Muscle layer of colon (tissue), 2 donors: ENCODE results near the gene DPM3.

Experiments
- H3K27ac ChIP-seq: one replicate; pipeline ENCODE4 v1.7.0; 2013; ENCODE audit warnings: low read depth, mild to moderate bottlenecking, low read length, moderate library complexity
- H3K27me3 ChIP-seq, 2 donors: one replicate each; pipeline ENCODE4 v1.7.0; 2013; ENCODE audit warnings: low read length in 2 of 2, mild to moderate bottlenecking in 2 of 2; ENCODE audit not compliant: insufficient read depth in 2 of 2, control insufficient read depth in 1 of 2
- H3K36me3 ChIP-seq: one replicate; pipeline ENCODE4 v1.7.0; 2013; ENCODE audit warnings: mild to moderate bottlenecking, low read length; ENCODE audit not compliant: insufficient read depth
- H3K4me1 ChIP-seq: one replicate; pipeline ENCODE4 v1.7.0; 2013; ENCODE audit warnings: mild to moderate bottlenecking, low read length; ENCODE audit not compliant: insufficient read depth
- H3K4me3 ChIP-seq, 2 donors: one replicate each; pipeline ENCODE4 v1.7.0; 2013; ENCODE audit warnings: low read length in 2 of 2, low read depth in 1 of 2, mild to moderate bottlenecking in 1 of 2, moderate library complexity in 1 of 2
- H3K9ac ChIP-seq: one replicate; pipeline ENCODE4 v1.7.0; 2013; ENCODE audit warnings: low read length
- H3K9me3 ChIP-seq: one replicate; pipeline ENCODE4 v1.7.0; 2013; ENCODE audit warnings: mild to moderate bottlenecking, low read length
- donor health status: abdominal sarcoma.
- donor health status: Adenocarcinoma of cecum.

The DPM3 gene

DNA sequence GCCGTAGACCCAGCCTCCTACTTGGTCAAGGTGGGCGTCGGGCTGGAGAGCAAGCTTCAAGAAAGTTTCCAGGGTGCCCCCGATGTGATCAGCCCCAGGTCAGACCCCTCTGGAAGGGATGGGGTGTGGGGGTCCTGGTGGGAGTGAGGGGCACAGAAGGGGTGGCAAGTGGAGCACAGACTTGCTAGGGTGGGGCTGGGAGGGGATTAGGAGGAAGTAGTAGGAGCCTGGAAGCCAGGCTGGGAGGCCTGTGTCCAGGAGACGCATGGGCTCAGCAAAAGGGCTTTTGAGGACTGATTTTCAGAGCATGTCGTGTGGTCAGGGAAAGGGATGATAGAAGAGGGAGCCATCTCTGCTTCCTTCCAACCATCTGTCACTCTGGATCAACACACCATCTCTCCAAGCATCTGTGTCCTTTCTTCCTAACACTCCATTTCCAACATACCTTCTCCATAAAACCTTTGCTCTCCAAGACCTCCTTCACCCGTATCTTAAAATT lies 41.8 kb upstream of the DPM3 start:
- Histone ChIP-seq H3K27ac (no peak overlapping the region), H3K27me3 (no peaks in the 10 kb centered on the region), H3K9me3 (no peaks in the 10 kb centered on the region), H3K4me3 (no peak overlapping the region), H3K9ac (no peak overlapping the region), H3K36me3 (no peaks in the 10 kb centered on the region), H3K4me1 (peaks cover 3% of the 10 kb centered on the region)

DNA sequence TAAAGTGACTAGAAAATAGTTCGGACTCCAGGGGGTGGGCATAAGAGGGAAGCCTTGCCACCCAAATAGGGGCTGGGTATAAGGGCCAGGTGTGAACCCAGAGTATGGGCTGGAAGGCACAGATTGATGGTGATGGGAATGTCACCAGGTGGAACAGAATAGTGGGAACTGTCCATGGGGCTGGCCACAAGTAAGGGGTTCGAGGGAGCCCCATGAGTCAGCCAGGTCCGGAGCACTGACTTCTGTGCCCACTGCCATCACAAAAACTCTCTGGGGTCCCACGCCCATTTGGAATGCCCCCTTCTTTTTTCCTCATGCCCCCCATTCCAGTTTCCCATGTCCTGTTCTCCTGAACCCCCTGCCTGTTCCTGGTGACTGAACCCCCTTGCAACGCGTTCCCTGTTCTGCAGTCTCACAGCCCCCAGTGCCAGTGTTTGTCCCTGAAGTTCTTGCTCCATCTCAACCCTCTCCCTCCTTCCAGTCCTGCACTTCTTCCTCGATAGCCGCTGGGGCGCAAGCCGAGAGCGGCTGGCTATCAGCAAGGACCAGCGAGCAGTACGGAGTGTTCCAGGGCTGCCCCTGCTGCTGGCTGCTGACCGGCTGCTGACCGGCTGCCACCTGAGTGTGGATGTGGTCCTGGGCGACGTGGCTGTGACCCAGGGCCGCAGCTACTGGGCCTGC lies 41.2 kb upstream of the DPM3 start:
- Histone ChIP-seq H3K27me3 (no peaks in the 10 kb centered on the region), H3K9me3 (no peaks in the 10 kb centered on the region), H3K4me3 (no peak overlapping the region), H3K4me1 (peaks cover 9% of the 10 kb centered on the region), H3K27ac (no peak overlapping the region), H3K9ac (no peak overlapping the region), H3K36me3 (no peaks in the 10 kb centered on the region)

GRCh38 chr1:155179112-155180031 lies 39.0 kb upstream of the DPM3 start:
- H3K9ac ChIP-seq, result no peak overlapping the region
- no peaks in the 10 kb centered on the region for H3K9me3 ChIP-seq
- H3K4me1 ChIP-seq, result peaks cover 11% of the 10 kb centered on the region
- H3K27ac ChIP-seq, result no peak overlapping the region
- H3K36me3 ChIP-seq, result no peaks in the 10 kb centered on the region
- H3K4me3 ChIP-seq, result no peak overlapping the region
- H3K27me3 ChIP-seq, result peaks cover 0 to 14% of the 10 kb centered on the region in 2 donors

- Histone ChIP-seq H3K27ac (no peak overlapping the region), H3K9ac (no peak overlapping the region), H3K36me3 (no peaks in the 10 kb centered on the region), H3K4me3 (no peak overlapping the region), H3K4me1 (peaks cover 12% of the 10 kb centered on the region), H3K9me3 (no peaks in the 10 kb centered on the region), H3K27me3 (peaks cover 0 to 22% of the 10 kb centered on the region in 2 donors)
These were observed 38.2 kb upstream of the DPM3 start for GRCh38 chr1:155178441-155179111.

DNA sequence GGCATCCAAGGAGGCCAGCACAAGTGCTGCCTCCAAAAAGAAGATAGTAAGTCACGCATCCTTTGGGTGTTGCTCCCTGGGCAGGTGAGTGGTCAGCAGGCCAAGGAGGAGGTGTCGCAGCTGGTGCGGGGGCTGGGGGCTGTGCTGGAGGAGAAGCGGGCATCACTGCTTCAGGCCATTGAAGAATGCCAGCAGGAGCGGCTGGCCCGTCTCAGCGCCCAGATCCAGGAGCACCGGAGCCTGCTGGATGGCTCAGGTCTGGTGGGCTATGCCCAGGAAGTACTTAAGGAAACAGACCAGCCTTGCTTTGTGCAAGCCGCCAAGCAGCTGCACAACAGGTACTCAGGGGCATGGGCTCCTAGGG lies 37.6 kb upstream of the DPM3 start:
- Histone ChIP-seq H3K9me3 (no peaks in the 10 kb centered on the region), H3K4me3 (no peak overlapping the region)

GRCh38 chr1:155177192-155177917 lies 37.0 kb upstream of the DPM3 start:
- peak overlapping the region in 1 of 2 donors; percentile 32 for H3K4me3 ChIP-seq
- H3K36me3 ChIP-seq, result no peaks in the 10 kb centered on the region
- H3K4me1 ChIP-seq, result peaks cover 17% of the 10 kb centered on the region
- no peaks in the 10 kb centered on the region for H3K9me3 ChIP-seq
- peaks cover 0 to 23% of the 10 kb centered on the region in 2 donors for H3K27me3 ChIP-seq
- H3K27ac ChIP-seq, result no peak overlapping the region
- no peak overlapping the region for H3K9ac ChIP-seq

More for the DNA sequence above, 37.6 kb upstream of the DPM3 start:
- no peak overlapping the region for H3K9ac ChIP-seq
- H3K4me1 ChIP-seq, result peaks cover 17% of the 10 kb centered on the region
- peaks cover 0 to 23% of the 10 kb centered on the region in 2 donors for H3K27me3 ChIP-seq
- no peak overlapping the region for H3K27ac ChIP-seq
- H3K36me3 ChIP-seq, result no peaks in the 10 kb centered on the region

DNA sequence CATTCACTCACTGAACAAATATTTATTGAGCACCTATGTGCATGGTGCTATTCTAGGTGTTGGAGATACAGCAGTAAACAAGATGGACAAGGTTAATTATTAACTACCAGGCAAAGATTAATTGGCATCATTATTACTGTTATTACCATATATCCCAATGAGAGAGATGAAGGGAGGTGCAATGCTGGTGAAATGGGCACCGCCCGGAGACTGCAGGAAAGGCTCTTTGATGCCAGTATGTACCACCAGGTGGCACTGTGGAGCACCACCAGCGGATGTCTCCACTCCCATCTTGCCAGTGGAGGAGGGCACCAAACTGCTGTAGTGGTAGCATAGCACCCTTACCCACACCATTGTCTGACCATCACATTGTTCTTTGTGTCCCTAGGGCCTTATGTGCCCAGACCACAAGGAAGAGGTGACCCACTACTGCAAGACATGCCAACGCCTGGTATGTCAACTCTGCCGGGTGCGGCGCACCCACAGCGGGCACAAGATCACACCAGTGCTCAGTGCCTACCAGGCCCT lies 36.3 kb upstream of the DPM3 start:
- Histone ChIP-seq H3K9me3 (no peaks in the 10 kb centered on the region), H3K27ac (no peak overlapping the region), H3K27me3 (peaks cover 0 to 23% of the 10 kb centered on the region in 2 donors), H3K4me3 (peak overlapping the region in 1 of 2 donors; percentile 32), H3K9ac (no peak overlapping the region), H3K4me1 (peaks cover 23% of the 10 kb centered on the region), H3K36me3 (no peaks in the 10 kb centered on the region)

- no peak overlapping the region for H3K9ac ChIP-seq
- no peaks in the 10 kb centered on the region for H3K36me3 ChIP-seq
- H3K4me3 ChIP-seq, result no peak overlapping the region
- no peaks in the 10 kb centered on the region for H3K9me3 ChIP-seq
- no peak overlapping the region for H3K27ac ChIP-seq
- peaks cover 23% of the 10 kb centered on the region for H3K4me1 ChIP-seq
- peaks cover 0 to 23% of the 10 kb centered on the region in 2 donors for H3K27me3 ChIP-seq
These were observed 35.6 kb upstream of the DPM3 start for GRCh38 chr1:155175927-155176371.

DNA sequence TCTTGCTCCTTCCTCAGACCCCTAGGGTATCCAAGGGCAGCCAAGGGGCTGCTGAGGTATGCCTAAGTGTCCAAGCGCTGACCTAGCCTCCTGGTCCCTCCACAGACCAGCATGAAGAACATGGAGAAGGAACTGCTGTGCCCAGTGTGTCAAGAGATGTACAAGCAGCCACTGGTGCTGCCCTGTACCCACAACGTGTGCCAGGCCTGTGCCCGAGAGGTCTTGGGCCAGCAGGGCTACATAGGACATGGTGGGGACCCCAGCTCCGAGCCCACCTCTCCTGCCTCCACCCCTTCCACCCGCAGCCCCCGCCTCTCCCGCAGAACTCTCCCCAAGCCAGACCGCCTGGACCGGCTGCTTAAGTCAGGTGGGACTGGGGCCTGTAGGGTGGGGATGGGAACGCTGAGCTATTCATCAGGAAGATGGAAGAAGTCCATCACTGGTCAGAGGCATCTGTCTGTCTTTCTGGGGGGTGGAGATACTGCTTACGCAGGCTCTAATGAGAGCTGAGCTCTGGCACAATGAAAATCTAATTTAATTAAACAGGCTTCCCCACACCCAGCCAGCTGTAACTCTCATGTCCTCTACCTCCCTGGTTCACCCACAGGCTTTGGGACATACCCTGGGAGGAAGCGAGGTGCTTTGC lies 35.1 kb upstream of the DPM3 start:
- Histone ChIP-seq H3K4me1 (peaks cover 23% of the 10 kb centered on the region), H3K27me3 (peaks cover 0 to 23% of the 10 kb centered on the region in 2 donors), H3K36me3 (peaks cover under 1% of the 10 kb centered on the region), H3K4me3 (no peak overlapping the region), H3K27ac (no peak overlapping the region), H3K9ac (no peak overlapping the region), H3K9me3 (no peaks in the 10 kb centered on the region)
